ENCODE results near the gene CEP112. TPM values are rescaled to one million over a fixed set of nuclear protein-coding genes. Genes with fewer than 3 reads are reported as not detected.

CEP112 gene
- total RNA-seq, 1 experiment from 2014 or later = 9.5 TPM

DNA sequence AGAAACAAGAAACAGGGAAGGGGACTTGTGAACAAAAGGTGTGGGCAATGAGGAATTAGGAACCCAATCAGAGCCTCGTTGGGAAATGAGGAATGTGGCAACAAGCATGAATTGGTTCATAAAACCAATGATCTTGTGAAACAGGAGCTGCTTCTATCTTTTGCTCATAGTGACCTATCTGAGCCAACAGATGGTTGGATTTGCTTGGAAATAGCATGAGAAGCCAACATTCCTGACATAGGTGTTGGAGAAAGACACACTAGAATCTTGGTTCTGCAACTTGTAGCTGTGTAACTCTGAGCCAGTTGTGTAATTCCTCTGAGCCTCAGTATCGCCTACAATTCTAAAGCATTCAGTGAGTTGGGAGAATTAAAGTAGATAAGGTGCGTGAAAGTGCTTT, 378.6 kb downstream of the CEP112 start:
- ChIA-PET CTCF (no interaction called here), POLR2A (no interaction called here)
- Histone ChIP-seq H3K27me3 (ENCODE audit: control insufficient read depth, insufficient read depth, low read length) (no peaks in the 10 kb centered on the region), H3K4me3 (ENCODE audit: low read depth in 2 of 2, low read length in 2 of 2) (no peak overlapping the region), H3K36me3 (ENCODE audit: control insufficient read depth, insufficient read depth, low read length) (no peaks in the 10 kb centered on the region), H3K27ac (ENCODE audit: low read length) (no peak overlapping the region), H3K4me1 (ENCODE audit: control insufficient read depth, insufficient read depth, low read length) (no peaks in the 10 kb centered on the region), H3K9me3 (ENCODE audit: control insufficient read depth, insufficient read depth, low read depth, low read length) (no peaks in the 10 kb centered on the region)
- DNase-seq (ENCODE audit: low read depth, low spot score) (no peak), ATAC-seq (no peak)
- intact Hi-C loops (cut with micrococcal nuclease; ENCODE audit: unreplicated experiment) = no loop called here
- TF ChIP-seq, protein P1, sequence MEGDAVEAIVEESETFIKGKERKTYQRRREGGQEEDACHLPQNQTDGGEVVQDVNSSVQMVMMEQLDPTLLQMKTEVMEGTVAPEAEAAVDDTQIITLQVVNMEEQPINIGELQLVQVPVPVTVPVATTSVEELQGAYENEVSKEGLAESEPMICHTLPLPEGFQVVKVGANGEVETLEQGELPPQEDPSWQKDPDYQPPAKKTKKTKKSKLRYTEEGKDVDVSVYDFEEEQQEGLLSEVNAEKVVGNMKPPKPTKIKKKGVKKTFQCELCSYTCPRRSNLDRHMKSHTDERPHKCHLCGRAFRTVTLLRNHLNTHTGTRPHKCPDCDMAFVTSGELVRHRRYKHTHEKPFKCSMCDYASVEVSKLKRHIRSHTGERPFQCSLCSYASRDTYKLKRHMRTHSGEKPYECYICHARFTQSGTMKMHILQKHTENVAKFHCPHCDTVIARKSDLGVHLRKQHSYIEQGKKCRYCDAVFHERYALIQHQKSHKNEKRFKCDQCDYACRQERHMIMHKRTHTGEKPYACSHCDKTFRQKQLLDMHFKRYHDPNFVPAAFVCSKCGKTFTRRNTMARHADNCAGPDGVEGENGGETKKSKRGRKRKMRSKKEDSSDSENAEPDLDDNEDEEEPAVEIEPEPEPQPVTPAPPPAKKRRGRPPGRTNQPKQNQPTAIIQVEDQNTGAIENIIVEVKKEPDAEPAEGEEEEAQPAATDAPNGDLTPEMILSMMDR (IDR thresholded peaks at IDR 0.05) = no peak
- TF ChIP-seq POLR2AphosphoS5 (IDR thresholded peaks at IDR 0.05; ENCODE audit: low read depth, low read length) (no peak), SIN3A (IDR thresholded peaks at IDR 0.05; ENCODE audit: borderline replicate concordance, insufficient read depth, low read depth, low read length) (no peak), TCF7L2 (IDR thresholded peaks at IDR 0.05; ENCODE audit: low read depth, low read length) (no peak)
- TF ChIP-seq, protein P2, sequence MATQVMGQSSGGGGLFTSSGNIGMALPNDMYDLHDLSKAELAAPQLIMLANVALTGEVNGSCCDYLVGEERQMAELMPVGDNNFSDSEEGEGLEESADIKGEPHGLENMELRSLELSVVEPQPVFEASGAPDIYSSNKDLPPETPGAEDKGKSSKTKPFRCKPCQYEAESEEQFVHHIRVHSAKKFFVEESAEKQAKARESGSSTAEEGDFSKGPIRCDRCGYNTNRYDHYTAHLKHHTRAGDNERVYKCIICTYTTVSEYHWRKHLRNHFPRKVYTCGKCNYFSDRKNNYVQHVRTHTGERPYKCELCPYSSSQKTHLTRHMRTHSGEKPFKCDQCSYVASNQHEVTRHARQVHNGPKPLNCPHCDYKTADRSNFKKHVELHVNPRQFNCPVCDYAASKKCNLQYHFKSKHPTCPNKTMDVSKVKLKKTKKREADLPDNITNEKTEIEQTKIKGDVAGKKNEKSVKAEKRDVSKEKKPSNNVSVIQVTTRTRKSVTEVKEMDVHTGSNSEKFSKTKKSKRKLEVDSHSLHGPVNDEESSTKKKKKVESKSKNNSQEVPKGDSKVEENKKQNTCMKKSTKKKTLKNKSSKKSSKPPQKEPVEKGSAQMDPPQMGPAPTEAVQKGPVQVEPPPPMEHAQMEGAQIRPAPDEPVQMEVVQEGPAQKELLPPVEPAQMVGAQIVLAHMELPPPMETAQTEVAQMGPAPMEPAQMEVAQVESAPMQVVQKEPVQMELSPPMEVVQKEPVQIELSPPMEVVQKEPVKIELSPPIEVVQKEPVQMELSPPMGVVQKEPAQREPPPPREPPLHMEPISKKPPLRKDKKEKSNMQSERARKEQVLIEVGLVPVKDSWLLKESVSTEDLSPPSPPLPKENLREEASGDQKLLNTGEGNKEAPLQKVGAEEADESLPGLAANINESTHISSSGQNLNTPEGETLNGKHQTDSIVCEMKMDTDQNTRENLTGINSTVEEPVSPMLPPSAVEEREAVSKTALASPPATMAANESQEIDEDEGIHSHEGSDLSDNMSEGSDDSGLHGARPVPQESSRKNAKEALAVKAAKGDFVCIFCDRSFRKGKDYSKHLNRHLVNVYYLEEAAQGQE (IDR thresholded peaks at IDR 0.05; ENCODE audit: insufficient read depth in 1 of 2, low read depth in 2 of 2, low read length in 1 of 2) = no peak
- in situ Hi-C loops (cut with HindIII; ENCODE audit: low pct_unique_long_range_greater_than_20kb, low sequenced_read_pairs) = no loop called here
- BruUV-seq (replicated peaks) = no TSS peak

DNA sequence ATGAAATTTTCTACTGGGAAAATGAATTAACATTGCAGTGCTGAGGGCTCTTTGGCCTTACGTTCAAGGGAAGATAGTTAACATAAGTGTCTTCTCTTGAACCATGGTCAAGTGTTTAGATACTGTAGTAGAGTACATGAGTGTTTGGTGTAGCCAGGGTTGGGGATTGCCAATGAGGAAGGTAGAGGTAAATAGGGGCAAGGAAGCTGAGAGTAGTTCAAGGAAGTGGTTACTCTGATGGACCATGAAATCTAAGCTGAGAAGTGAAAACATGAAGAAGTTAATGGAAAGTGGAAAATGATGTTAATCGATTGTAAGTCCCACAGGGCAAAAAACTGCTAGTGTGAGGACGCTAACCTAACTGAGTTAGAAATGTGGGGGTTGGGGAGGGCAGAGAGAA, 380.9 kb downstream of the CEP112 start:
- intact Hi-C loops (cut with micrococcal nuclease; ENCODE audit: unreplicated experiment) (no loop called here), in situ Hi-C loops (cut with HindIII; ENCODE audit: low pct_unique_long_range_greater_than_20kb, low sequenced_read_pairs) (no loop called here)
- ChIA-PET POLR2A (no interaction called here), CTCF (no interaction called here)
- DNase-seq (ENCODE audit: low read depth, low spot score) (no peak), ATAC-seq (no peak)
- Histone ChIP-seq H3K9me3 (ENCODE audit: control insufficient read depth, insufficient read depth, low read depth, low read length) (no peaks in the 10 kb centered on the region), H3K36me3 (ENCODE audit: control insufficient read depth, insufficient read depth, low read length) (no peaks in the 10 kb centered on the region), H3K27me3 (ENCODE audit: control insufficient read depth, insufficient read depth, low read length) (no peaks in the 10 kb centered on the region), H3K27ac (ENCODE audit: low read length) (no peak overlapping the region), H3K4me1 (ENCODE audit: control insufficient read depth, insufficient read depth, low read length) (no peaks in the 10 kb centered on the region), H3K4me3 (ENCODE audit: low read depth in 2 of 2, low read length in 2 of 2) (no peak overlapping the region)
- TF ChIP-seq POLR2AphosphoS5 (IDR thresholded peaks at IDR 0.05; ENCODE audit: low read depth, low read length) = no peak
- no peak for TF ChIP-seq SIN3A (IDR thresholded peaks at IDR 0.05; ENCODE audit: borderline replicate concordance, insufficient read depth, low read depth, low read length)
- TF ChIP-seq, protein P1 (IDR thresholded peaks at IDR 0.05) = no peak
- TF ChIP-seq TCF7L2 (IDR thresholded peaks at IDR 0.05; ENCODE audit: low read depth, low read length) = no peak
- TF ChIP-seq, protein P2 (IDR thresholded peaks at IDR 0.05; ENCODE audit: insufficient read depth in 1 of 2, low read depth in 2 of 2, low read length in 1 of 2) = no peak
- BruUV-seq (replicated peaks) = no TSS peak
